GM12878 (cell line): ENCODE data around the gene KIF18A. TPM values are rescaled to one million over a fixed set of nuclear protein-coding genes. Genes with fewer than 3 reads are reported as not detected.

Source experiments
- ATAC-seq: fragments of 200-7000 bp; cut with Tn5 transposase; 3 replicates; pipeline ENCODE4 v1.9.1; 2020; ENCODE audit warnings: mild to moderate bottlenecking, moderate library complexity
- BruUV-seq: library from RNA; stranded (reverse); fragments of 400-500 nt; replicated peaks from 2 replicates; lab custom pipeline; 2021; lab: Mats Ljungman, UMichigan
- CTCF ChIA-PET: fragments of 300-600 bp; sonication (Branson Sonifier 250); formaldehyde crosslinking; extraction: SDS; loops from one replicate; lab custom pipeline; 2021; ENCODE audit warnings: inconsistent platforms; lab: Yijun Ruan, JAX
- POLR2A ChIA-PET: fragments of 350-600 bp; formaldehyde crosslinking; extraction: SDS; loops from one replicate; lab custom pipeline; 2021; ENCODE audit warnings: inconsistent platforms; lab: Charles Lee
- RAD21 ChIA-PET: fragments of 300-600 bp; sonication (Branson Sonifier 250); formaldehyde crosslinking; loops from one replicate; lab custom pipeline; 2023; ENCODE audit warnings: antibody characterized with exemption; ENCODE audit not compliant: unreplicated experiment; lab: Charles Lee
- SMC1A ChIA-PET: fragments of 300-600 bp; sonication (Branson Sonifier 250); formaldehyde crosslinking; loops from one replicate; lab custom pipeline; 2023; ENCODE audit not compliant: unreplicated experiment, uncharacterized antibody; lab: Charles Lee
- DNase-seq: peaks from one replicate; pipeline ENCODE4 v3.0.0-alpha.2; 2011; ENCODE audit warnings: low read depth, low spot score
- FAIRE-seq: peaks from 3 replicates; lab custom pipeline; 2011; peaks lifted over from hg19 to GRCh38; lab: Jason Lieb, UNC
- H2AFZ ChIP-seq: 2 replicates; pipeline ENCODE4 v1.6.0; 2011; ENCODE audit warnings: low read depth, low read length, control low read depth; ENCODE audit not compliant: control insufficient read depth
- H3K27ac ChIP-seq: 2 replicates; pipeline ENCODE4 v1.5.1; 2011; ENCODE audit warnings: control low read depth; ENCODE audit not compliant: control insufficient read depth, insufficient read depth
- H3K27me3 ChIP-seq, 2 experiments: replicated peaks in 1 of 2; 2 replicates each; pipeline versions ENCODE4 v1.6.0 to v1.6.1; 2011; ENCODE audit warnings: low read length in 1 of 2; ENCODE audit not compliant: control insufficient read depth in 2 of 2, insufficient read depth in 2 of 2
- H3K36me3 ChIP-seq, 2 experiments: 2 replicates each; pipeline ENCODE4 v1.5.1; 2011; ENCODE audit warnings: low read length in 1 of 2; ENCODE audit not compliant: control insufficient read depth in 2 of 2, insufficient read depth in 2 of 2
- H3K4me1 ChIP-seq: 2 replicates; pipeline ENCODE4 v1.6.1; 2011; ENCODE audit warnings: mild to moderate bottlenecking, low read length, moderate library complexity, mixed read lengths; ENCODE audit not compliant: control insufficient read depth, insufficient read depth
- H3K4me2 ChIP-seq: 2 replicates; pipeline ENCODE4 v1.6.0; 2011; ENCODE audit warnings: control low read depth; ENCODE audit not compliant: control insufficient read depth, insufficient read depth
- H3K4me3 ChIP-seq: fragments of 200-600 bp; sonication (generic); 2 replicates; pipeline ENCODE4 v1.5.1; 2016
- H3K79me2 ChIP-seq: 2 replicates; pipeline ENCODE4 v1.6.0; 2011; ENCODE audit warnings: low read length; ENCODE audit not compliant: control insufficient read depth, insufficient read depth
- H3K9ac ChIP-seq: 2 replicates; pipeline ENCODE4 v1.8.0; 2011; ENCODE audit warnings: low read length, control low read depth, mixed read lengths; ENCODE audit not compliant: control insufficient read depth, insufficient read depth
- H3K9me3 ChIP-seq: replicated peaks from 3 replicates; pipeline ENCODE4 v1.5.1; 2011; ENCODE audit warnings: mild to moderate bottlenecking, low read length; ENCODE audit not compliant: control insufficient read depth, insufficient read depth
- H4K20me1 ChIP-seq: 2 replicates; pipeline ENCODE4 v1.6.0; 2011; ENCODE audit not compliant: control insufficient read depth, insufficient read depth
- NFYA ChIP-seq: IDR thresholded peaks from 2 replicates; pipeline ENCODE4 v1.6.1; 2011; ENCODE audit warnings: low read depth, mild to moderate bottlenecking, low read length, improper control_type of control experiment, borderline replicate concordance
- POU2F2 ChIP-seq: IDR thresholded peaks from 3 replicates; pipeline ENCODE4 v1.6.1; 2011; ENCODE audit warnings: low read depth, mild to moderate bottlenecking, low read length, borderline replicate concordance
- RELA ChIP-seq: fragments of 450-650 bp; IDR thresholded peaks from 2 replicates; pipeline ENCODE4 v1.8.0; 2014; ENCODE audit warnings: borderline replicate concordance; ENCODE audit not compliant: partially characterized antibody
- TCF12 ChIP-seq: IDR thresholded peaks from 2 replicates; pipeline ENCODE4 v1.6.1; 2011; ENCODE audit warnings: low read depth, mild to moderate bottlenecking, low read length
- TCF3 ChIP-seq: IDR thresholded peaks from 2 replicates; pipeline ENCODE4 v1.6.1; 2012; ENCODE audit warnings: low read depth, mild to moderate bottlenecking, low read length, borderline replicate concordance; ENCODE audit not compliant: insufficient read depth
- ZNF274 ChIP-seq: IDR thresholded peaks from one replicate; pipeline ENCODE4 v1.8.0; 2011; ENCODE audit not compliant: insufficient read length, insufficient read depth
- WGBS: methylation state at CpG from one replicate; pipeline ENCODE4 v1.1.6; 2016; ENCODE audit warnings: low lambda C conversion rate; ENCODE audit not compliant: insufficient replicate concordance, insufficient coverage; ENCODE audit errors: missing lambda C conversion rate; 5-methylcytosine and 5-hydroxymethylcytosine counted together
- in situ Hi-C: fragments of 300-500 bp; cut with MboI; formaldehyde crosslinking; loops from 9 replicates; pipeline ENCODE4 v1.14.3; 2018; ENCODE audit warnings: mixed read lengths
- intact Hi-C: fragments of 100-400 bp; cut with micrococcal nuclease; formaldehyde crosslinking; loops from one replicate; pipeline ENCODE4 v1.14.2; 2022; ENCODE audit not compliant: unreplicated experiment
- polyA plus RNA-seq, 11 experiments: library from polyadenylated mRNA; depleted of rRNA in 4 of 11; unstranded in 6 of 11; stranded (reverse) in 5 of 11; fragments of >200 nt; fragmentation: Nextera tagmentation in 4 of 11; fragmentation: Illumina TruSeq in 1 of 11; extraction: Ambion mirVana in 4 of 11; extraction: Trizol in 1 of 11; gene quantifications; 1 replicate in 1 of 11; 2 replicates in 10 of 11; pipeline versions ENCODE4 v1.2.1 to v1.2.3, GENCODE V29; 2011 to 2016; ENCODE audit warnings: inconsistent platforms in 2 of 11, missing spikeins in 2 of 11, low read depth in 1 of 11
- total RNA-seq, 4 experiments: library from RNA; depleted of rRNA in 3 of 4; stranded (reverse); fragments of >200 nt in 3 of 4; fragmentation: Illumina TruSeq in 1 of 4; extraction: Trizol in 1 of 4; gene quantifications; 2 replicates each; pipeline versions ENCODE4 v1.2.1 to v1.2.3, GENCODE V29; 2013 to 2021
- TF ChIP-seq, protein P1 (sequence below): IDR thresholded peaks from 2 replicates; pipeline ENCODE4 v1.6.1; 2012; ENCODE audit warnings: low read depth, low read length, improper control_type of control experiment
- TF ChIP-seq, protein P2 (sequence below): fragments of 450-650 bp; IDR thresholded peaks from 2 replicates; pipeline ENCODE4 v1.6.1; 2018; ENCODE audit warnings: mild to moderate bottlenecking, low read depth, moderate library complexity; ENCODE audit not compliant: partially characterized antibody

KIF18A gene
- total and polyA plus RNA-seq, 10 of the 15 experiments (the other 5 are each of a cell fraction or from before 2014, with no cell fraction given) = 11.2 to 31.5 (median 20.4) TPM

DNA sequence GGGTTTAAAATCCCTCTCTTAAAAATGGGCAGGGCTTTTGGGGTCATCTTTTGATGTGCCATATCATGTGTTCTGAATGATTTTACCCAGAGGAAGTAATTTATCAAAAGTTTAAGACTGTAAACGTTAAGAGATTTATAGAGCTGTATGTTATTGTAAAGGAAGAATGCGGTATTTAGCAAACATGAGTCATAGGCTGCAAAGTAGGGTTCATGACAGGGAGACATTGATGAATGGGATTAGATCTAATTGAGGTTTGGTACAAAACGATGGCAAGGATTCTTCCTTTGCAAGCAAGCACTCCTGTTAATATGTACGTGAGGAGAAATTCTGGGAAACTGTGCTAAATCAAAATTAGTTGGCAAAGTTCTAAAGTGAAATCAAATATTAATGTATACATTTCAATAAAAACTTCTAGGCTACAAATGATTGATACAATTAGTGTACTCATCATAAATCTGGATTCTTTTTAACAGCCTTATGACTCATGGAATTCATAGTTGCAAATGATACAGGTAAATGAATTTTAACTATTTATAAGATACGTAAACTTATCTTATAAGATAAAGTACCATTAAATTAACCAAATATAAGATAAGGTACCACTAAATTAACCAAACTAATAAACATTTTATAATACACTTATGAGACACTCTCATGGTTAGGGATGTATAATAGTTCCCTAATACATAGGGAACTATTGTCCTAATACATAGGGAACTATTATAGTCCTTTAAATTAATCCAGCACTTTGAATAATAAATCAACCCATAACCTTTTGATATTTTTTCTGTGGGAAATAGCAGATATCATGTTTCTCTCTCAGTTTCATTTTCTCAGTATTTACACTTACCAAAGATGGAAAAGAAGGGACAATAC, 58.4 kb downstream of the KIF18A start:
- H4K20me1 ChIP-seq = no peaks in the 10 kb centered on the region
- H3K79me2 ChIP-seq = no peaks in the 10 kb centered on the region
- no peaks in the 10 kb centered on the region for H3K4me1 ChIP-seq
- 88% methylated on average over 5 of the region's 5 CpGs for WGBS
- H3K4me2 ChIP-seq = no peak overlapping the region
- no peak overlapping the region for H3K4me3 ChIP-seq
- DNase-seq = no peak
- ATAC-seq = no peak
- ChIA-PET RAD21 (no interaction called here), POLR2A (no interaction called here), CTCF (no interaction called here), SMC1A (interaction anchor here (1.3 kb wide), 1 partner anchor 8 kb away, joined by 4 read pairs; no protein-coding TSS in a partner anchor)
- TF ChIP-seq TCF3 (no peak), TCF12 (no peak), ZNF274 (no peak), POU2F2 (no peak), NFYA (no peak), RELA (no peak)
- TF ChIP-seq, protein P1, sequence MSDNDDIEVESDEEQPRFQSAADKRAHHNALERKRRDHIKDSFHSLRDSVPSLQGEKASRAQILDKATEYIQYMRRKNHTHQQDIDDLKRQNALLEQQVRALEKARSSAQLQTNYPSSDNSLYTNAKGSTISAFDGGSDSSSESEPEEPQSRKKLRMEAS = no peak
- TF ChIP-seq, protein P2, sequence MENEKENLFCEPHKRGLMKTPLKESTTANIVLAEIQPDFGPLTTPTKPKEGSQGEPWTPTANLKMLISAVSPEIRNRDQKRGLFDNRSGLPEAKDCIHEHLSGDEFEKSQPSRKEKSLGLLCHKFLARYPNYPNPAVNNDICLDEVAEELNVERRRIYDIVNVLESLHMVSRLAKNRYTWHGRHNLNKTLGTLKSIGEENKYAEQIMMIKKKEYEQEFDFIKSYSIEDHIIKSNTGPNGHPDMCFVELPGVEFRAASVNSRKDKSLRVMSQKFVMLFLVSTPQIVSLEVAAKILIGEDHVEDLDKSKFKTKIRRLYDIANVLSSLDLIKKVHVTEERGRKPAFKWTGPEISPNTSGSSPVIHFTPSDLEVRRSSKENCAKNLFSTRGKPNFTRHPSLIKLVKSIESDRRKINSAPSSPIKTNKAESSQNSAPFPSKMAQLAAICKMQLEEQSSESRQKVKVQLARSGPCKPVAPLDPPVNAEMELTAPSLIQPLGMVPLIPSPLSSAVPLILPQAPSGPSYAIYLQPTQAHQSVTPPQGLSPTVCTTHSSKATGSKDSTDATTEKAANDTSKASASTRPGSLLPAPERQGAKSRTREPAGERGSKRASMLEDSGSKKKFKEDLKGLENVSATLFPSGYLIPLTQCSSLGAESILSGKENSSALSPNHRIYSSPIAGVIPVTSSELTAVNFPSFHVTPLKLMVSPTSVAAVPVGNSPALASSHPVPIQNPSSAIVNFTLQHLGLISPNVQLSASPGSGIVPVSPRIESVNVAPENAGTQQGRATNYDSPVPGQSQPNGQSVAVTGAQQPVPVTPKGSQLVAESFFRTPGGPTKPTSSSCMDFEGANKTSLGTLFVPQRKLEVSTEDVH = no peak
- in situ Hi-C loops = no loop called here
- BruUV-seq = no TSS peak
- H3K27ac ChIP-seq = no peak overlapping the region
- intact Hi-C loops = no loop called here
- H3K9me3 ChIP-seq = no peaks in the 10 kb centered on the region
- H3K27me3 ChIP-seq = no peaks in the 10 kb centered on the region
- FAIRE-seq = peak; percentile 27
- H2AFZ ChIP-seq = no peak overlapping the region
- no peaks in the 10 kb centered on the region; a peak in 1 of 4 replicates for H3K36me3 ChIP-seq
- H3K9ac ChIP-seq = no peak overlapping the region
